Neural crest cell (in vitro differentiated cells): Measurements from ENCODE around the gene ZNF557. TPM values are rescaled to one million over a fixed set of nuclear protein-coding genes. Genes with fewer than 3 reads are reported as not detected.

Experiments used
- DNase-seq: peaks from one replicate; pipeline ENCODE4 v3.0.0; 2021; ENCODE audit warnings: low read depth, mixed read lengths, low spot score
- H3K27ac Mint-ChIP-seq: one replicate; pipeline ENCODE4 v1.8.0; 2021; ENCODE audit warnings: mild to moderate bottlenecking, mixed read lengths; ENCODE audit not compliant: unreplicated experiment
- H3K27me3 Mint-ChIP-seq: 2 replicates; pipeline ENCODE4 v1.8.0; 2021; ENCODE audit warnings: low read depth, mild to moderate bottlenecking, mixed read lengths
- H3K36me3 Mint-ChIP-seq: 2 replicates; pipeline ENCODE4 v1.8.0; 2021; ENCODE audit warnings: low read depth, mild to moderate bottlenecking, mixed read lengths
- H3K4me1 Mint-ChIP-seq: 2 replicates; pipeline ENCODE4 v1.8.0; 2021; ENCODE audit warnings: mixed read lengths
- H3K4me3 Mint-ChIP-seq: one replicate; pipeline ENCODE4 v1.8.0; 2021; ENCODE audit warnings: mild to moderate bottlenecking, mixed read lengths
- H3K9me3 Mint-ChIP-seq: 2 replicates; pipeline ENCODE4 v1.8.0; 2021; ENCODE audit warnings: mixed read lengths
- CTCF ChIP-seq: fragments of 200-600 bp; sonication (generic); conservative IDR thresholded peaks from 2 replicates; pipeline ENCODE4 v1.5.0; 2021; ENCODE audit warnings: antibody characterized with exemption, mild to moderate bottlenecking
- total RNA-seq: library from RNA; stranded (reverse); gene quantifications from 2 replicates; pipeline ENCODE4 v1.2.1, GENCODE V29; 2021

The ZNF557 gene
- total RNA-seq, 1 donor from 2014 or later = 13.9 TPM

GRCh38 chr19:7137120-7137519 lies 67.6 kb downstream of the ZNF557 start:
- DNase-seq = no peak
- H3K27me3 Mint-ChIP-seq = no peaks in the 10 kb centered on the region
- no peaks in the 10 kb centered on the region for H3K4me1 Mint-ChIP-seq
- H3K36me3 Mint-ChIP-seq = peaks cover 23% of the 10 kb centered on the region
- H3K4me3 Mint-ChIP-seq = no peak overlapping the region
- H3K27ac Mint-ChIP-seq = no peak overlapping the region
- no peaks in the 10 kb centered on the region for H3K9me3 Mint-ChIP-seq
- no peak for TF ChIP-seq CTCF

Other genes starting within 250 kb of the ZNF557 start
- gene ADGRE1, start 182.1 kb upstream of the ZNF557 start, total RNA-seq = not detected in 2 replicates
- not detected in 2 replicates for gene MBD3L2B, start 48.3 kb upstream of the ZNF557 start, total RNA-seq
- not detected in 2 replicates for gene MBD3L5, start 39.1 kb upstream of the ZNF557 start, total RNA-seq
- gene MBD3L4, start 29.5 kb upstream of the ZNF557 start, total RNA-seq = not detected in 2 replicates
- not detected in 2 replicates for gene MBD3L2, start 20.4 kb upstream of the ZNF557 start, total RNA-seq
- not detected in 2 replicates for gene MBD3L3, start 11.0 kb upstream of the ZNF557 start, total RNA-seq
- 14.1 and 16.0 TPM in 2 replicates for gene INSR, start 224.7 kb downstream of the ZNF557 start, total RNA-seq